Thyroid gland (tissue), 4 donors: Measurements from ENCODE around the gene ZNF2. TPM values are rescaled to one million over a fixed set of nuclear protein-coding genes. Genes with fewer than 3 reads are reported as not detected.

Experiments used
- DNase-seq, 2 donors: peaks; one replicate each; pipeline ENCODE4 v3.0.0-alpha.2; 2019
- H3K27ac ChIP-seq, 3 donors: fragments of 200-600 bp; sonication (generic); 1 replicate in 2 of 3; 2 replicates in 1 of 3; pipeline ENCODE4 v1.5.1; 2016 to 2019; ENCODE audit warnings: mild to moderate bottlenecking in 1 of 3, moderate library complexity in 1 of 3
- H3K27me3 ChIP-seq: fragments of 200-600 bp; sonication (generic); one replicate; pipeline ENCODE4 v1.5.1; 2019
- H3K36me3 ChIP-seq, 2 donors: fragments of 200-600 bp; sonication (generic); one replicate each; pipeline ENCODE4 v1.5.1; 2016 to 2019
- H3K4me1 ChIP-seq, 2 donors: fragments of 200-600 bp; sonication (generic); one replicate each; pipeline ENCODE4 v1.5.1; 2017 to 2019
- H3K4me3 ChIP-seq, 3 donors: fragments of 200-600 bp; sonication (generic); replicated peaks in 1 of 3; 1 replicate in 2 of 3; 2 replicates in 1 of 3; pipeline ENCODE4 v1.5.1; 2016; ENCODE audit warnings: mild to moderate bottlenecking in 1 of 3
- H3K9me3 ChIP-seq: fragments of 200-600 bp; sonication (generic); one replicate; pipeline ENCODE4 v1.5.1; 2017
- POLR2A ChIP-seq, 2 donors: fragments of 450-650 bp; IDR thresholded peaks; one replicate each; pipeline ENCODE4 v1.6.1; 2017; ENCODE audit warnings: antibody characterized with exemption in 2 of 2, mild to moderate bottlenecking in 2 of 2, moderate library complexity in 1 of 2
- WGBS, 2 donors: methylation state at CpG; one replicate each; pipeline ENCODE4 v1.1.5; 2017; 5-methylcytosine and 5-hydroxymethylcytosine counted together
- intact Hi-C: fragments of 100-400 bp; cut with DNase I; formaldehyde crosslinking; loops from one replicate; pipeline ENCODE4 v1.15.1; 2023
- total RNA-seq, 4 donors: library from RNA; depleted of rRNA; stranded (reverse); fragments of >200 nt; gene quantifications; one replicate each; pipeline ENCODE4 v1.2.3, GENCODE V29; 2016
- TF ChIP-seq, protein P1 (sequence below), 6 experiments: fragments of 200-600 bp in 3 of 6; fragments of 450-650 bp in 3 of 6; sonication (generic) in 3 of 6; IDR thresholded peaks; one replicate each; pipeline ENCODE4 v1.5.1; 2016 to 2019; ENCODE audit warnings: antibody characterized with exemption in 6 of 6, mild to moderate bottlenecking in 2 of 6, inconsistent platforms in 1 of 6, moderate library complexity in 1 of 6

Gene ZNF2
- 1 to 10 TPM; 5.0 to 7.5 (median 5.7) TPM for total RNA-seq

- peak; percentile 98 to 99 for DNase-seq
- no peaks in the 10 kb centered on the region for H3K27me3 ChIP-seq
- H3K4me3 ChIP-seq: peak within 1 kb of the TSS; percentile 56 to 82 (median 74)
- H3K9me3 ChIP-seq: no peaks in the 10 kb centered on the region
- intact Hi-C loops: loop anchor here (10.0 kb wide), 1 partner anchor 1099 kb away; the partner anchor contains the start of genes CIAO1 and TMEM127
- 0% methylated on average over 27 to 28 of the region's 56 CpGs for WGBS, 2 donors
- H3K36me3 ChIP-seq: no peaks in the 10 kb centered on the region
- peaks cover 17 to 19% of the 10 kb centered on the region in 2 donors for H3K4me1 ChIP-seq
- peak in 1 of 2 donors; percentile 82 for TF ChIP-seq POLR2A (IDR thresholded peaks at IDR 0.05)
- TF ChIP-seq, protein P1, sequence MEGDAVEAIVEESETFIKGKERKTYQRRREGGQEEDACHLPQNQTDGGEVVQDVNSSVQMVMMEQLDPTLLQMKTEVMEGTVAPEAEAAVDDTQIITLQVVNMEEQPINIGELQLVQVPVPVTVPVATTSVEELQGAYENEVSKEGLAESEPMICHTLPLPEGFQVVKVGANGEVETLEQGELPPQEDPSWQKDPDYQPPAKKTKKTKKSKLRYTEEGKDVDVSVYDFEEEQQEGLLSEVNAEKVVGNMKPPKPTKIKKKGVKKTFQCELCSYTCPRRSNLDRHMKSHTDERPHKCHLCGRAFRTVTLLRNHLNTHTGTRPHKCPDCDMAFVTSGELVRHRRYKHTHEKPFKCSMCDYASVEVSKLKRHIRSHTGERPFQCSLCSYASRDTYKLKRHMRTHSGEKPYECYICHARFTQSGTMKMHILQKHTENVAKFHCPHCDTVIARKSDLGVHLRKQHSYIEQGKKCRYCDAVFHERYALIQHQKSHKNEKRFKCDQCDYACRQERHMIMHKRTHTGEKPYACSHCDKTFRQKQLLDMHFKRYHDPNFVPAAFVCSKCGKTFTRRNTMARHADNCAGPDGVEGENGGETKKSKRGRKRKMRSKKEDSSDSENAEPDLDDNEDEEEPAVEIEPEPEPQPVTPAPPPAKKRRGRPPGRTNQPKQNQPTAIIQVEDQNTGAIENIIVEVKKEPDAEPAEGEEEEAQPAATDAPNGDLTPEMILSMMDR (IDR thresholded peaks at IDR 0.05): peak in 1 of 6 experiments; percentile 16
- H3K27ac ChIP-seq: peak within 1 kb of the TSS; percentile 87 to 95 (median 91)
These were observed at the start of gene ZNF2 for GRCh38 chr2:95165371-95166064. TSS of gene ZNF2 (plus strand) at chr2:95165809. CDS start at chr2:95176227, 10,418 bp downstream.

- Histone ChIP-seq H3K4me3 (peak overlapping the region; percentile 43 to 100 (median 98)), H3K9me3 (no peaks in the 10 kb centered on the region), H3K4me1 (peaks cover 17 to 26% of the 10 kb centered on the region in 2 donors), H3K27ac (peak overlapping the region; percentile 78 to 98 (median 89)), H3K27me3 (no peaks in the 10 kb centered on the region), H3K36me3 (no peaks in the 10 kb centered on the region)
- WGBS, 2 donors: 1 to 3% methylated on average over 11 of the region's 11 CpGs
- intact Hi-C loops: no loop called here
- TF ChIP-seq, protein P1 (IDR thresholded peaks at IDR 0.05): no peak
- TF ChIP-seq POLR2A (IDR thresholded peaks at IDR 0.05): no peak
- DNase-seq: no peak
These were observed 44.6 kb upstream of the ZNF2 start for GRCh38 chr2:95121093-95121406.

DNA sequence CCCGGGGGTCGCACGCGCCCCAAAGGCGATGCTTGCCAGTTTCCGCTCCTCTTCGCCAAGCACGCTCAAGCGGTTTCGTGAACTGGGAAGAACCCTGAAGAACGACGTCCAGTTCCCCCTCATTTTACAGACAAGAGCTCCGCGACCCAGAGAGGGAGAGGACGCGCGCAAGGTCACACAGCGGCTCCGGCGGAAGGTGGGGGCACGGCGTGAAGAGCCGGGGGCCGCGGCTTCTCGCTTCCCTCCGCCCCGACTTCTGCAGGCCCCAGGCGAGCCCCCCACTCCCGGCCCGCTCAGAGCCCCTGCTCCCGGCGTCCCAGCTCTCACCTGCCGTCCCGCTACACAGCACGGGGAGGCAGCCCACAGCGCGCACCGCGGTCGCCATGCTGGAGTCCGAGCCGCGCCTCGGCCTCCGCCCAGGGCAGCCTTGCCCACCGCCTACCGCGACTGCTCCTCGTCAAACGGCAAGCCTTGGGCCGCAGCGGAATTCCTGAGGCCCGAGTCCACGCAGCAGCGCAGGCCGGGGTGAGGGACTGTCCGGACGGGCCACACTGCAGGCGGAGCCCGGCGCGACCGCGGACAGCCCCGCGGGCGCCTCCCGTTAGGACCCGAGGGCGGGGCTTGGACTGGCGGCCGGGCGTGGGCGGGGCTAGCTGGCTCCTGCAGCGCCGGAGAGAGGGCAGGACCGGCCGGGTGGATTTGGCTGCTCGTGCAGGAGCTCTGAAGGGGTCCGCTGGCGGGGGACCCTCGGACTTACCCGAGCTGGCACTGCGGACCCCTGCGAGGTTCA, 44.0 kb upstream of the ZNF2 start, which contains the start of gene MRPS5:
Gene MRPS5 (minus strand): TSS at position 402 of the 790 bp plus-strand sequence. CDS start 17 bp downstream, at position 385.
- peak within 1 kb of the TSS; percentile 43 to 100 (median 98) for H3K4me3 ChIP-seq
- no peaks in the 10 kb centered on the region for H3K36me3 ChIP-seq
- TF ChIP-seq, protein P1 (IDR thresholded peaks at IDR 0.05): peak in 1 of 6 experiments; percentile 10
- peak in 1 of 2 donors; percentile 77 for TF ChIP-seq POLR2A (IDR thresholded peaks at IDR 0.05)
- no peaks in the 10 kb centered on the region for H3K27me3 ChIP-seq
- H3K9me3 ChIP-seq: no peaks in the 10 kb centered on the region
- H3K4me1 ChIP-seq: peaks cover 17 to 26% of the 10 kb centered on the region in 2 donors
- intact Hi-C loops: no loop called here
- WGBS, 2 donors: 0 to 1% methylated on average over 17 to 51 of the region's 86 CpGs
- peak within 1 kb of the TSS; percentile 78 to 98 (median 89) for H3K27ac ChIP-seq
- peak; percentile 86 for DNase-seq

DNA sequence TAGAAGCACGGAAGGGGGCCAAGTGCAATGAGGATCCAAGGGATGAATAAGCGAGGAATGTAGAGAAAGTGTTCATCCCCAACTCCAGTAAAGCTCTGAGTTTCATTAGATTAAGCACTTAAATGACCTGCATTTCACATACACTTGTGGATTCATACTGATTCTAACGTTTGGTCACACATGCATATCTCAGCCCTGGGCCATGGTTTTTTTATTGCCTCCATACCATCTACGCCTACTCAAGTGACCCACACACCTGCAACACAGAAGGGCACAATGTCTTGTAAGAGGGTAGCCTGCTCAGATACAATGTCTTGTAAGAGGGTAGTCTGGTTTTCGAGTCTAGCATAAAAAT, 43.4 kb upstream of the ZNF2 start:
- Histone ChIP-seq H3K4me3 (peak overlapping the region; percentile 43 to 100 (median 98)), H3K27ac (peak overlapping the region; percentile 78 to 98 (median 89)), H3K4me1 (peaks cover 17 to 26% of the 10 kb centered on the region in 2 donors), H3K36me3 (no peaks in the 10 kb centered on the region), H3K27me3 (no peaks in the 10 kb centered on the region), H3K9me3 (no peaks in the 10 kb centered on the region)
- intact Hi-C loops: no loop called here
- TF ChIP-seq, protein P1 (IDR thresholded peaks at IDR 0.05): no peak
- no peak for TF ChIP-seq POLR2A (IDR thresholded peaks at IDR 0.05)
- no peak for DNase-seq
- WGBS, 2 donors: 25 to 27% methylated on average over 5 of the region's 5 CpGs
